NCI-H1694 treated with DMSO at 0.1 percent for 48 hours (cell line): ENCODE results near the gene DDX5.

Experiments used
- DNase-seq: peaks from one replicate; lab custom pipeline; 2025; lab: John Stamatoyannopoulos, UW

Gene DDX5

GRCh38 chr17:64506201-64506575 is at the start of gene DDX5:
Gene DDX5 (minus strand): TSS chr17:64506289. CDS start chr17:64506119, 170 bp downstream.
- DNase-seq: peak; percentile 97

DNA sequence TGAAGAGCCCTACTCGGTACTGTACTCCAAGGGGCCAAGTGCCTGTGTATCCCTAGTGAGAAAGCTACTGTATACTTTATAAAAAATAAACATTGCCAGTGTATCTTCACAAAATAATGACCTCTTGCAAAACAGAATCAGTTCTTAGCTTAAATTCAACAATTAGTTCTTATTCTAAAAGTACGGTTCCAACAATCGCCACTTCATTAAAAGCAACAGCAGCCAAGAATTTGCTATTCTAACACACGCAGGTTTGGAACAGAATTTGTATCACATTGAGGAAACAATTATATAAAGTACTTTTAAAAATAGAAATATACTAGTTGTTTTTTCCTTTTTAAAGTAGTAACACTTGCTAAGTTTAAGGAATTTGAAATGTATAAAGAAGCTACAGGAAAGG is 49.2 kb upstream of the DDX5 start:
- DNase-seq: no peak

DNA sequence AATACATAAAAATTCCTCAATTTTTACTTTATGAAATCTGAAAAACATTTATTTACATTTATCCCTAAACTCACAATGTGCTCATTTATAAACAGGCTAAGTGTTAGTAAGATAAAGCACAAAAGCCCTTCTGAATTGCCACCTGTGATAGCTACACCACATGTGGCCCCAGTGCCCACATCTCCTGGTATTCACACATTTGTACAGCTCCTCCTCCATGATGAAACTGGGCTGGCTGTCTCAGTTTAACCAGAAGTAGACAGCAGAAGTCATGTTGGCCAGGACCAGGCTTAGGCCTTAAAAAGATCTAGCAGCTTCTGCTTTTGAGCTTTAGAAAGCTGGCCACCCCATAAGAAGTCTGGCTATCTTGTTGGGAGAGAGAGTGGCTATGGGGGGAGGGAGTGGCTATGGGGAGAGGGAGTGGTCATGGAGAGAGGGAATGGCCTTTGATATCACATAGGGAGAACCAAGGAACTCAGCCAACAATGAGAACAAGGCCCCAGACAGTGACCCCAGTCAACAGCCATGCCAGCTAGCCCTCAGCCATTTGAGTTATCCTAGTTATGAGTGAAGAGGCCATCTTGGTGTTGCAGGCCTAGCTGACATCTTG is 48.0 kb upstream of the DDX5 start:
- DNase-seq: no peak

- no peak for DNase-seq
These were observed 45.4 kb upstream of the DDX5 start for GRCh38 chr17:64551461-64551860.

DNA sequence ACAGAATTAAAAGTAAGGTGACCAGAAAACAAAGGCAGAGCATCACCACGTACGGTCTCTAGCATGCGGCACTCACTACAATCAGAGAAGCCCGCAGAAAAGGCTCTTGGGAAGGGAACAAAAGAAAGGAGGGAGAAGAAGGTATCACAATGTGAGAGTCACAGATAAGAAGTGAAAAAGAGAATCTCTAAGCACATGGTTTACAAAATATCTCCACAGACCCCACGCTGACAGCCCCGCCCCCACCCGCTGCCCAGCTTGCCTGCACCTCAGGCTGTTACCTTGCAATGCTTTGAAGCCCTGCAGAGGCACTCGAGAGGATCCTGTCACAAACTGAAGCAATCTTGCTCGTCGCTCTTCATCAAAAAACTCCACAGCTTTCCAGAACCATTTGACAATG is 41.2 kb upstream of the DDX5 start:
- no peak for DNase-seq

DNA sequence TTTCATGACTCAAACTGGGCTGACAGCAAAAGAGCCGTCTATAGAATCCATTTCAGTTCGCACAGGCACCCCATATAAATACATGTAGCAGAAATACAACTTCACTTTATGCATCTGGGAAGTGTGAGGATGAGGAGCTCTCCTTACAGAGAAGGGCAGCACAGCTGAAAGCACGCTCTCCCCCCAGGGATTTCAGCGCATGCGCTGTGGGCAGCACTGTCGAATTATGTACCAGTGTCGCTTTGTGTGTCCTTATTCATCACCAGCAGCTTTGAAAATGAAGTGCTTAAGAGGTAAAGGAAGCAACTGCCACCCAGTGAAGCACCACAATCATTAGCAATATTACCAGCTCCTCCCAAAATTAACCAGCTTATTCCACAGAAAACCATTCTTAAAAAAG is 40.6 kb upstream of the DDX5 start:
- DNase-seq: no peak

DNA sequence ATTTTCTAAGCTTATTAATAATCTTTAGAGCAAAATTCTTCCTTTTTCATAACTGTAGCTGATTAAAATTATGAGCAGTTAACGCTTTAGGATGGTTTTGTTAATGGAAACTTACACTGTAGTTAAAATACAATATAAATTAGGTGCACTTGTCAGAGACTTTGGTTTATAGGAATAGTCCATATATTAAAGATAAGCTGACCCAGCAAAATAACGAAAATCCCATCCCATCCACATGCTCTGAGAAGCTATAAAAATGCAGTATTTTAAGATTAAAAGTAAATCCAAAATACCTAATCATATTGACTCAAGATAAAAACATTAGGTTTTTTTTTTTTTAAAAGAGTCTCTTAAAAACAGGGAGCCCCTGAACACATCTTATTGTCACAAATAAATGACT is 38.7 kb upstream of the DDX5 start:
- no peak for DNase-seq

DNA sequence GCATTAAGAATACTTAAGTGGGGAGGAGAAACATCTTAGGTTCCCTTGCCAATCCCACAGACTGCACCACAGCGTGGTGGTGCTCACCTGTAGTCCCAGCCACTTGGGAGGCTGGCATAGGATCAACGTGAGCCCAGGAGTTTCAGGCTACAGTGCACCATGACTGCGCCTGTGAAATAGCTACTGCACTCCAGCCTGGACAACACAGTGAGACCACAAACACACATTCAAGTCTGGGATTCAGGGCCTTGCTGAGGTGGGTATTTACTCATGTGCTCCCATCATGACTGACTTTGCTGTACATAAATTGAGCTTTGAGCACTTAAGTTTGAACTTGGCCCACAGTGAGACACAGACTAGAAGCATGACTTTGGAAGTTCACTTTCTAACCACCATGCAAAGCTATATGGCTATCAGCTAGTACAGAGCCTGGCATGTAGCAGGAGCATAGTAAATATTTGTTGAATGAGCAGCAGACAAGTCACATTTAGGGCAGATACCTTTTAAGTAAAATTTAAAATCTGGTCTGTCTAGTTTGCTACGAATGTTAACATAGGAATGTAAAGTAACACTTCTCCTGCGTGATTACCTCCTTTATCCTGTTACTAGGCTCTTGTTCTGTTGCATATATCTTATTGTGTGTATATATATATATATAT is 34.2 kb upstream of the DDX5 start:
- DNase-seq: no peak

- DNase-seq: no peak
These were observed 32.5 kb upstream of the DDX5 start for GRCh38 chr17:64538508-64539130.

DNA sequence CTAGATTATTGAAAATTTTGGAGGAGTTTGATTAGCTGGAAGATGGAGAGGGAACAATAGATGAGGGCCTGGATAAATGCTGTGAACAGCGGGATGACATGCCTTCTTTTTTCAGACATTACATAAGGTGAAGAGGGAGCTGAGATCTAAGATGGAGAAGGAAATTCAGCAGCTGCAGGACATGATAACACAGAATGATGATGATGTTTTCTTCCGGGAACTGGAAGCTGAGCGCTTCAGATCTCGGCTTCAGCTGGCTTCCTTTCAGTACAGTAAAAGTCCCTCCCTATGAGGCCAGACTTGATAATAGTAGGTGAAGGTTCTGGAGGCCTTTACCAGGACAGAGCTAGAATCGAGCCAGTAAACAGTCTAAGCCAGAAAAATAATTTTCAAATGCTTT is 31.4 kb upstream of the DDX5 start:
- no peak for DNase-seq

DNA sequence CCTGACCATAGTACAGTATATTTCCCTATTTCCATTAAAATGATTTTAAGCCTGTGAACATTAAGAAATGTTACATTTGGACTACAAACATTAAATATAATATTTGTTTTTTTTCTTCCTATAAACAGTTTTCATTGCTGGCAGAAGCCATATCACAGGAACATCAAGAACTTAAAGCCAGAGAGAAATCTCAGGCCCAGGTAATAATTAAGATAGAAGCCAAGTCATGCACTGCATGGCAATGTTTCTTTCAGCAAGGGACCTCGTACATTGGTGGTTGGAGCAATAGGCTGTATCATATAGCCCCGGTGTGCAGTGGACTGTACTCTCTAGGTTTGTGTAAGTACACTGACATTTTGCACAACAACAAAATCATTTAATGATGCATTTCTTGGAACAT is 30.8 kb upstream of the DDX5 start:
- DNase-seq: no peak

GRCh38 chr17:64535357-64535756 is 29.3 kb upstream of the DDX5 start:
- no peak for DNase-seq

- DNase-seq: no peak
These were observed 28.1 kb upstream of the DDX5 start for GRCh38 chr17:64534187-64534586.

GRCh38 chr17:64533784-64534183 is 27.7 kb upstream of the DDX5 start:
- no peak for DNase-seq

- no peak for DNase-seq
These were observed 26.3 kb upstream of the DDX5 start for GRCh38 chr17:64532409-64532808.

DNA sequence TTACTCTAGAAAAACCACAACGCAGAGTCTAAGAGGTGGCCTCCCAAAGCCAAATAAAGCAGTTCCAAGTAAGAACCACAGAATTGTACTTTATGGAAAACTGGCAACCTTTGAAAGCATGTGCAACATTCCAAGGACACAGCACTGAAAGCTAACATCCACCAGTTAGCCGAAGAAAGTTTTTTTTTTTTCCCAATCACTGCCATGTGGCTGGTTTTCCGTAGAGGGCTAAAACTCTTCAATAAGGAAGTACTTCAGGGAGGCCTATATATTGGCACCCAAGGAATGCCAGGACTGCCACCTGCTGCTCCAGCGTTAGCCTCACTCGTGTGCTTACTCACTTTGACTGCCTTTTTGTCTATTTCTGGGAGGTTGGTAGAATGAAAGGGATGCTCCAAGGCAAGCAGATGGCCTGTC is 25.9 kb upstream of the DDX5 start:
- DNase-seq: no peak

- DNase-seq: no peak
These were observed 23.1 kb upstream of the DDX5 start for GRCh38 chr17:64529221-64529620.

GRCh38 chr17:64527914-64528313 is 21.8 kb upstream of the DDX5 start:
- DNase-seq: no peak

GRCh38 chr17:64520359-64520758 is 14.3 kb upstream of the DDX5 start:
- DNase-seq: no peak

DNA sequence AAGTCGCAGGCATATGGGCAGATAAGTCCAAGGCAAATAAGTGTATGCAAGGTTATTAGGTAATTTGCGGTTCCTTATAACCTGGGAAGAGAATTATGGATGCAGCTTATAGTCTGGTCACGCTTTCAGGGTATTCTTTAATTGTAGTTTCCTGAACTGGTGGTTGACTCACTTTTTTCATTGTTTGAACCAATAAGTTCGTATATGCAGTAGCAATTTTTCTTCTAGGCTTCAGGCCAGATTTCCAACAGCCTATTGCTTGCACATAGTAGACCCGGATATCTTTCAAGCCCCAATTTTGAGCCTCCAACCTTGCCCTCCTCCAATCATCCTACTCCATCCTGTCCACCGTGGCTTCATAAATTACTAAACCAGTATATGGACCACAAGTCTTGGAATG is 13.5 kb upstream of the DDX5 start:
- DNase-seq: no peak

GRCh38 chr17:64515829-64516228 is 9.7 kb upstream of the DDX5 start:
- no peak for DNase-seq

DNA sequence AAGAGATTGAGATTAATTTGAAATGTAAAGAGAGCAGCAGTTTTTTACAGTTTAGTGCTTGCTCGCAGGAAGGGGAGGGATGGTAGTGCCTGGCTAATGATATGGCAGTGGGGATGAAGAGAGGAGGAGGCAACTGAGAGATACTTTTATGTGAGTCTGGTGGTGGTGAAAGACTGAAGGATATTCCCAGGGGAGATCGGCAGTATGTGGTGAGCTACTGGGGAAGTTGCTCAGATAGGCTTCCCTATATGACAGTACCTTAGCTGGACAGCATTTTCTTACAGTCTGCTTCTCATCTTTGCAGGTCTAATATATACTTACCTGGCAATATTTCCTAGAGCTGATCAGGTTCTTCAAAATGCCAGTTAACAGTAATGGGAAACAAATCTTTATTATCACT is 9.3 kb upstream of the DDX5 start:
- DNase-seq: no peak

GRCh38 chr17:64509179-64509578 is 3.1 kb upstream of the DDX5 start:
- DNase-seq: no peak

DNA sequence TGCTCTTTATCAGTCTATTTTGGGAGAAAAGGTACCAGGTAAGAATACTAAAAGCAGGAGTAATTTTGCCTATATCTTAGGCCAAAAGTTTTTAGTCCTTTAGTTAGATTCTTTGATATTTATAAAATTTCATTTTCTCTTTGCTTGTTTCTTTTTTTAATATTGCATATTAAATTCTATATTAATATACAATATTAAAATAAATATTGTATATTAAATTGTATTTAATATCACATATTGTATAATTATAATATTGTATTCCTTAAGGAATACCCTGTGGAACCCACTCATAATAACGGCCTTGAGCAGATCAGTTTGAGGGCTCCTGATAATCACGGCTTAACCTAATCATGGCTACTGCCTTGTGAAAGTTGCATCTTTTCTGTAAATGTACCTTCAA is 2.6 kb upstream of the DDX5 start:
- no peak for DNase-seq
